SJCRH30 (cell line): ENCODE data around the gene LCN10. TPM values are rescaled to one million over a fixed set of nuclear protein-coding genes. Genes with fewer than 3 reads are reported as not detected.
"Not testable (repeated sequence)": the region's sequence is repeated elsewhere in the genome, so short reads cannot be mapped to it uniquely, and the experiment has no call there.

Experiments used
- DNase-seq, 2 experiments: peaks; one replicate each; pipeline ENCODE4 v3.0.0-alpha.2; 2015 to 2020
- H3K27ac ChIP-seq: fragments of 250-450 bp; sonication (Bioruptor Pico); 2 replicates; pipeline ENCODE4 v1.5.1; 2020; ENCODE audit warnings: mild to moderate bottlenecking, moderate library complexity
- H3K27me3 ChIP-seq: fragments of 250-450 bp; sonication (Bioruptor Pico); 2 replicates; pipeline ENCODE4 v1.5.1; 2020; ENCODE audit warnings: mild to moderate bottlenecking, moderate library complexity
- H3K36me3 ChIP-seq: fragments of 250-450 bp; sonication (Bioruptor Pico); 2 replicates; pipeline ENCODE4 v1.5.1; 2020; ENCODE audit warnings: mild to moderate bottlenecking, moderate library complexity
- H3K4me1 ChIP-seq: fragments of 250-450 bp; sonication (Bioruptor Pico); 2 replicates; pipeline ENCODE4 v1.5.1; 2020; ENCODE audit warnings: mild to moderate bottlenecking, moderate library complexity
- H3K4me3 ChIP-seq: fragments of 250-450 bp; sonication (Bioruptor Pico); 2 replicates; pipeline ENCODE4 v1.5.1; 2020; ENCODE audit warnings: mild to moderate bottlenecking, moderate library complexity
- H3K9me3 ChIP-seq: fragments of 250-450 bp; sonication (Bioruptor Pico); replicated peaks from 2 replicates; pipeline ENCODE4 v1.5.1; 2020; ENCODE audit warnings: mild to moderate bottlenecking, moderate library complexity
- total RNA-seq: library from RNA; depleted of rRNA; stranded (reverse); fragments of >200 nt; shearing (Covaris generic); gene quantifications from 2 replicates; pipeline ENCODE4 v1.2.3, GENCODE V29; 2014

The LCN10 gene
- total RNA-seq, 1 experiment from 2014 or later = not detected

DNA sequence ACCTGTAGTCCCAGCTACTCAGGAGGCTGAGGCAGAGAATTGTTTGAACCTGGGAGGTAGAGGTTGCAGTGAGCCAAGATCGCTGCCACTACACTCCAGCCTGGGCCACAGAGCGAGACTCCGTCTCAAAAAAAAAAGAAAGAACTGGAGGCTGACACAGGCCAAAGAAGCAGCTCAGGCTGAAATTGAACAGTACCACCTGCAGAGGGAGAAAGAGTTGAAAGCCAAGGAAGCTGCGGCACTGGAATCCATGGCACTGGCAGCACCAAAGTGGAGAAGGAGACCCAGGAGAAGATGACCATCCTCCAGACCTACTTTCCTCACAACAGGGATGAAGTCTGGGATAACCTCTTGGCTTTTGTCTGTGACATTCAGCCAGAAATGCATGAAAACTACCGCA lies 37.1 kb upstream of the LCN10 start:
- Histone ChIP-seq H3K4me1 (peaks cover 3% of the 10 kb centered on the region; the same call in 1 of the 2 replicates), H3K9me3 (no peaks in the 10 kb centered on the region; the same call in 1 of the 2 replicates), H3K27ac (no peak overlapping the region), H3K27me3 (peaks cover 29% of the 10 kb centered on the region), H3K36me3 (no peaks in the 10 kb centered on the region), H3K4me3 (no peak overlapping the region)
- no peak for DNase-seq

DNA sequence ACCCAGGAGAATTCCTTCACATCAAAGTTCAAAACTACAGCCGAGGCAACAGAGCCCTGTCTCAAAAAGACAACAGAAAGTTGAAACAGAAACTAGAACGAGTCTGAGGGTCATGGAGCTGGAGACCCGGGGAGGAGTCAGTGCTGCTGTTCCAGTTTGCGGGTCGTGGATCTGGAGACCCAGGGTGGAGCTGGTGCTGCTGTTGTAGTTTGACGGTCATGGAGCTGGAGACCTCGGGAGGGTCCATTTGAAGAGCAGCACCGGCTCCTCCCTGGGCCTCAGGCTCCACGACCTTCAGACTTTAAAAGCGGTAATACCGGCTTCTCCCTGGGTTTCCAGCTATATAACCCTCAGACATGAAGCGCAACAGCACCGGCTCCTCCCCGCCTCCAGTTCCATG lies 34.6 kb upstream of the LCN10 start:
- no peak for DNase-seq
- H3K36me3 ChIP-seq = no peaks in the 10 kb centered on the region
- H3K27me3 ChIP-seq = peaks cover 26% of the 10 kb centered on the region
- peaks cover 12% of the 10 kb centered on the region; the same call in 1 of the 2 replicates for H3K9me3 ChIP-seq
- no peaks in the 10 kb centered on the region for H3K4me1 ChIP-seq
- no peak overlapping the region for H3K27ac ChIP-seq
- no peak overlapping the region for H3K4me3 ChIP-seq

DNA sequence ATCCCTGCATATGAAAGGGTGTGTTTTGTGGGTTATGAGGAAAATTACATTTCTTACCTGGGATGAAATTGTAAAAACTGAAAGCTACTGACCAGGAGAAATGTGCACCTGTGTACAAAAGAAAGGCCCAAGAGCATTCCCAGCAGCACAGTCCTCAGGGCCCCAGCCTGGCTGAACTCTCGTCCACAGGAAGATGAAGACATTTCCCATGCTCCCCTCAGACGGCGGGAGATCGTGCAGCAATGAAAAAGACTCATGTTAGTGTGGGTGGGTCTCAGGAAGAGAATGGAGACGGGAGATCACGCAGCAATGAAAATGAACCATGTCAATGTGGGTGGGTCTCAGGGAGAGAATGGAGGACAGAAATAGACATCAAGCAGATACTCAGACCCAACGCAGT lies 34.2 kb upstream of the LCN10 start:
- Histone ChIP-seq H3K9me3 (peaks cover 12% of the 10 kb centered on the region; the same call in 1 of the 2 replicates), H3K4me1 (no peaks in the 10 kb centered on the region), H3K27me3 (peaks cover 26% of the 10 kb centered on the region), H3K36me3 (no peaks in the 10 kb centered on the region), H3K27ac (no peak overlapping the region), H3K4me3 (no peak overlapping the region)
- DNase-seq = no peak

DNA sequence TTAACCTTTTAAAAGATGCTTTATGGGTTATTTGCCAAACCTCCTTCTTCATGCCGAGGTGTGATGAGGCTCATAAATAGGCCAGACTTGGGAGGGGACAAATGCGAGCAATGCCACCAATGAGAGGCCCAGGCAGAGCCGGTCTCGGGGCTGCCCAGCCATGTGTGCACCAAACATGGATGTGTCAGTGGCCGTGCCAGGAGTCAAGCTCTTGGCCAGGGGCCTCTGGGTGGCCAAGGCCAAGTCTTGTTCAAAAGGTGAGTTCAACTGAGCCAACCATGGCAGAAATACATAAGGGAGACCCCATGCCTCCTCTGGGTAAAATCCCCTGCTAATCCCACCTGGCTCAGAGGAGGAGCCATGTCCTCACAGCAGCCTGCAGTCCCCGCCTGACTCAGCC lies 32.5 kb upstream of the LCN10 start:
- Histone ChIP-seq H3K27me3 (peaks cover 17% of the 10 kb centered on the region), H3K27ac (no peak overlapping the region), H3K36me3 (no peaks in the 10 kb centered on the region), H3K4me3 (no peak overlapping the region), H3K4me1 (no peaks in the 10 kb centered on the region), H3K9me3 (peaks cover 12% of the 10 kb centered on the region; the same call in 1 of the 2 replicates)
- DNase-seq = no peak

DNA sequence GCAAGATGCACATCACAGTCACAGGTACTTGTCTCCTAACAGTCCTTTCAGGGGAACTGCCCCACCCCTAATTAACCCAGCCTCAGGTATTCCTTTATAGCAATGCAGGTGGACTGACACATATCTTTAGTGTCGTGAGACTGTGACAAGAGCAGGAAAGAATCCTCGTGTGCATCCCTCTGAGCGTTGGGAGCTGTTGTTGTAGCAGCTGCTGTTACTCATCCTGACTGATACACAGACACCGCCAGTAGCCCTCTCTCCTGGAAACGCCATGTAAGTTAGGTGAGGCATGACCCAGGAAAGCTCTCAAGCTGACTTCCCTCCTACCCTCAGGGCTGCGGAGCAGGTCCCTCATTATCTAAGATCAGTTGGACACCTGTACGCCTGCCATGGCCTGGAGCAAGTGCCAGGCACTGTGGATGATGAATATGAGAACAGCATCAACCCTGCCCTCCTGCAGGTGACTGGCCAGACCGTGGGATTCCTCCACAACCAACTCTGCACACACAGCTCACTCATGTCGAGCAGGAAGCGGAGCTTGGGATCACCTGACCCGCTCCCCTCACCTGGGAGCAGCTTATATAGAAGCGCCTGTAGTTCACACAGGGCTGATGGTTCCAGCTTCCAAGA lies 31.8 kb upstream of the LCN10 start:
- no peak for DNase-seq
- peaks cover 12% of the 10 kb centered on the region for H3K27me3 ChIP-seq
- no peak overlapping the region for H3K27ac ChIP-seq
- H3K4me1 ChIP-seq = no peaks in the 10 kb centered on the region
- no peak overlapping the region for H3K4me3 ChIP-seq
- H3K9me3 ChIP-seq = peaks cover 12% of the 10 kb centered on the region; the same call in 1 of the 2 replicates
- no peaks in the 10 kb centered on the region for H3K36me3 ChIP-seq

DNA sequence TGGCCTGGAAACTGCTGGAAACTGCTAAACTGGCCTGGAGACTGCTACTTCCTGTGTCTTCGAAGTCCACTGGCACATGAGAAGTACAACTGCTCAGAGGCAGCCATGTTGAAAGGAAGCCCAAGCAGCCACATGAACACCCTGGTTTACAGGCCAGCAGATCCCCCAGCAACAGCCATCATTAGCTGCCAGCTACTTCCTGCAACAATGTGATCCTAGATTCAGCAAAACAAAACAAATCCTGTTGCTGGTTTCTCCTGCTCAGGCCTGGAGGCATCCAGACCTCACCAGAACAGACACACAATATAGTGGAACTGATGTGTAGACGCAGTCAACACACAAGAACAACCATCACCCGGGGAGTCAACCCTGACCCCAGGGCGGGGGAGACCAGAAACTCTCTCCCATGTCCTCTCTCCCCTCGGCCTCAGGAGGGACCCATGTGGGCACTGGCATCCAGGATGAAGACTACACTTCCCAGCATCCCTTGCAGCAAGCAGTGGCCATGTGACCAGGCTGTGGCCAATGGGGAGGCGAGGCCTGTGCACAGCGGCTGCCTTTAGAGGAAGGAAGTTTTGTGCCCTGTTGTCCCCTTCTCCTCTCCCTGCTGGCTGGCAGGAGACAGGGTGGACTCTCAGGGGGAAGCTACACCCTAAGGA lies 30.8 kb upstream of the LCN10 start:
- Histone ChIP-seq H3K36me3 (no peaks in the 10 kb centered on the region), H3K27ac (no peak overlapping the region), H3K27me3 (peaks cover 8% of the 10 kb centered on the region), H3K4me3 (no peak overlapping the region), H3K9me3 (peaks cover 12% of the 10 kb centered on the region; the same call in 1 of the 2 replicates), H3K4me1 (no peaks in the 10 kb centered on the region)
- peak; percentile 69 to 71 for DNase-seq

DNA sequence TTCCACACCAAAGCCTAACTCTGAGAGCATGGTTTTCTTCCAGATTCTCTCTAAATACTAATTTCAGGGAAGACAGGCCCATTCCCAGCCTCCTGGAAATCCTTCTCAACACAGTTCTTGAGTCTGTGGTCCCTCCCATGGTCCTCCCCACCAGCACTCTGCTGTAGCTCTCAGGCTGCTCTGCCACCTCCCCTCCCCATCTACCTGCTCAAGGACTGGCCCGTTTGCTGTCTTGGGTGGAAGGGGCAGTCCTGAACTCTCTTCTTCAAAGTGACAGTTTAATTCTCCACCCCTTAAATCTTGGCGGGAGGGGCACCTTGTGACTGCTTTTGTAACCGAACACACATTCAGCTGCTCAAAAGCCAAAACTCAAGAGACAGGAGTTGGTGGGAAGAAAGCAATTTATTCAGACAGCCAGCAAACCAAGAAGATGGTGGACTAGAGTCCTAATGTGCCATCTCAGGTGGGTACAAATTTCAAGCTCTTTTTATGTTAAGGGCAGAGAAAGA lies 29.2 kb upstream of the LCN10 start:
- Histone ChIP-seq H3K36me3 (no peaks in the 10 kb centered on the region), H3K27me3 (no peaks in the 10 kb centered on the region; the same call in 1 of the 2 replicates), H3K27ac (no peak overlapping the region), H3K4me3 (no peak overlapping the region), H3K9me3 (peaks cover 12% of the 10 kb centered on the region; the same call in 1 of the 2 replicates), H3K4me1 (no peaks in the 10 kb centered on the region)
- DNase-seq = no peak

DNA sequence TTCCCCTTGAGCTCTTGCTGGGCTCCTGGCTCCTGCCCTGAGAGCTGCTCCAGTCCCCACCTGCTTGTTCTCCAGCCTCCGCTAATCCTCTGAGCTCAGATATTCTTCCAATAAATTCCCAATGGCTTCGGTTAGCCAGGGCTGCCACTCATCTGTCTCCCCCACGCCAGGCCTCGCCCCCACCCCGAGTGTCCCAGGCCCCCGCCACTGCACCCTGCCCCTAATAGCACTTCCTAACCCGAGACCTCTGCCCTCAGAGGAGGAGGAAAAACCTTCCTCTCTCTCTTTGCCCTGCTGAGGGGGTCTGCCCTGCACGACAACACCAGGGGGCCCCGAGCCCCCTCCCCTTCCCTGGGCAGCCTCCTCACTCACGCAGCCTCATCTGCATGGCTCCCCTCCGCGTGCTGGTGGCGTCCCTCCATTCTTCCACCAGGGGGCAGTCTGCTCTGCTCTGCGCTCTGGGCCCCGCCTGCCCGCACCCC lies 27.0 kb upstream of the LCN10 start:
- Histone ChIP-seq H3K27ac (no peak overlapping the region), H3K4me1 (no peaks in the 10 kb centered on the region), H3K9me3 (peaks cover 12% of the 10 kb centered on the region; the same call in 1 of the 2 replicates), H3K4me3 (no peak overlapping the region), H3K27me3 (no peaks in the 10 kb centered on the region; the same call in 1 of the 2 replicates), H3K36me3 (no peaks in the 10 kb centered on the region)
- DNase-seq = no peak

DNA sequence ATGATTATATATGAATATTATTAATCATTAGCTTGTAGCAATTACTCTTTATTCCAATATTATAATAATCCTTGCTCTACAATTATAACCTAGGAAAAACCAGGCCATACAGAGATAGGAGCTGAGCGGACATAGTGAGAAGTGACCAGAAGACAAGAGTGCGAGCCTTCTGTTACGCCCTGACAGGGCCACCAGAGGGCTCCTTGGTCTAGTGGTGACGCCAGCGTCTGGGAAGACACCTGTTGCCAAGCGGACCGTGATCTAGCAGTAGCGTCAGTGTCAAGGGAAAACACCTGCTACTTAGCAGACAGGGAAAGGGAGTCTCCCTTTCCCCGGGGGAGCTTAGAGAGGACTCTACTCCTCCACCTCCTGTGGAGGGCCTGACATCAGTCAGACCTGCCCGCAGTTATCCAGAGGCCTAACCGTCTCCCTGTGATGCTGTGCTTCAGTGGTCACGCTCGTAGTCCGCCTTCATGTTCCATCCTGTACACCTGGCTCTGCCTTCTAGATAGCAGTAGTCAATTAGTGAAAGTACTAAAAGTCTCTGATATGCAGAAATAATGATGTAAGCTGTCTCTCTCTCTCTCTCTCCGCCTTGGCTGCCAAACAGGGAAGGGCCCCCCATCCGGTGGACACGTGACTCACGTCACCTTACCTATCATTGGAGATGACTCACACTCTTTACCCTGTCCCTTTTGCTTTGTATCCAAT lies 23.8 kb upstream of the LCN10 start:
- H3K9me3 ChIP-seq, H3K27ac ChIP-seq, H3K36me3 ChIP-seq, H3K4me1 ChIP-seq, H3K4me3 ChIP-seq: not testable (repeated sequence)
- peak; percentile 59 to 63 for DNase-seq
- peaks cover 14% of the 10 kb centered on the region for H3K27me3 ChIP-seq

DNA sequence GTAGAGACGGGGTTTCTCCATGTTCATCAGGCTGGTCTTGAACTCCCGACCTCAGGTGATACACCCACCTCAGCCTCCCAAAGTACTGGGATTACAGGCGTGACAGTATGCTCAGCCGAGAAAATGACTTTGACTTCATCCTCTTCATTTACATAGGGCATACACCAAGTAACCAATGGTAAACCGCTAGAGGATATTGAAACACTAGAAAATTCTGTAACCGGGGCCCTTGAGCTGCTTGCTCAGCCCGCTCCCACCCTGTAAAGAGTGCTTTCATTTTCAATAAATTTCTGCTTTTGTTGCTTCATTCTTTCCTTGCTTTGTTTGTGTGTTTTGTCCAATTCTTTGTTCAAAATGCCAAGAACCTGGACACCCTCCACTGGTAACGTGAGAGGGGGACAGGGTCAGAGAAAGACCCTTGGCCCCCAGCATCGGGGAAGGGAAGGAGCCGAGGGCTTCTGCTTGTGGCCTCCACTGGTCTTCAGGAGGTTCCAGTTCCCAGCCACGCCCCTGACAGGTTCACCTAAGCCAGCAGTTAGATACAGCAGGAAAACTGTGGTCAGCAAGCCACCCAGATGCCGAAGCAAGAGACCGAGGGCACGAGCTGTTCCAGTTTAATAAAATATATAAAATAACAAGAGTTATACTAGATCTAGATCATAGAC lies 23.1 kb upstream of the LCN10 start:
- not testable (repeated sequence) for H3K27ac ChIP-seq, H3K9me3 ChIP-seq, H3K4me3 ChIP-seq, DNase-seq, H3K36me3 ChIP-seq, H3K4me1 ChIP-seq
- H3K27me3 ChIP-seq = peaks cover 14% of the 10 kb centered on the region

DNA sequence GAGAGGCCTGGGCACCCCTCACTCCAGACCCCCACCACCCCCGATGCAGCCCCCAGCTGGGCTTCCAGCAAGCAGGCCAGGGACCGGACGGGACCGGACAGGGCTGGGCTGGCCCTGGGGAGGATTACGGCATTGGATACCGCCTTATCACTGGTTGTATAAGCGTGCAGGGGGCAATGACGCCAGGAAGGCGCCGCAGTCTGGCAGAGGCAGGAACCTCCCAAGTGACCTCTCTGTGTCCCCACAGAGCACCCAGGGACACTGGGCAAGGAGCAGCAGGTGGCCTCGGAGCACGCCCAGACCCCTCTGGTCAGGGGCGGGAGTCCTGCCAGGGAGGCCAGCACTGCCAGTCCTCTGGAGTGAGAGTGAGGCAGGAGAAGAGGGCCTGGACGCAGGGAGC lies 22.3 kb upstream of the LCN10 start:
- no peak for DNase-seq
- H3K36me3 ChIP-seq = no peaks in the 10 kb centered on the region
- peaks cover 18% of the 10 kb centered on the region for H3K27me3 ChIP-seq
- no peaks in the 10 kb centered on the region for H3K4me1 ChIP-seq
- no peaks in the 10 kb centered on the region for H3K9me3 ChIP-seq
- H3K27ac ChIP-seq = no peak overlapping the region
- H3K4me3 ChIP-seq = no peak overlapping the region

DNA sequence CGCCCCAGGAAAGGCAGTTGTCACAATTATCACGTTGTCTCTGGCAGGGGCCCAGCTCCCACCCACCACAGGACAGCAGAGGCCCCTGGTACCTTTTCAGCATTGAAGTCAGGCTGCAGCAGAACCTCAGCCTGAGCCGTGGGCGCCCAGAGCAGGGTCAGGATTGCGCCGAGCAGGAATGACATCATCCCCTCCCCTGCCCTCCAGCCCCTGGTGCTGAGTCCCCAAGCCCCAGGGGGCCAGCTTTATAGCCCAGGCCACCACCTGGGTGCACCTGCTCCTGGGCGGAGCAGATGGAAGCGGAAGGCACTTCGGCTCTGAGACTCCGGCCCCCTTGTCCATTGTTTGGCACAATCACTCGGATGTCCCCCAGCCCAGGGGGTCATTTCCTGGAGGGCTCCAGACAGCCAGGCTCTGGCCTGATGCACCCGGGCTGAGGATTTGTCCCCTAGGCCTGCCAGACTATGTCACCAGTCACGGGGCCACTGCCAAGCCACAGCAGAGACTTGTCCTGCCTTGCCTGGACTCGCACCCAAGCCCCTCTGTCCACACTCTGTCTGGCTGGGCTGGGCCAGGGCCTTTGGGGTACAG lies 21.7 kb upstream of the LCN10 start, which contains the start of gene LCN15:
Gene LCN15, minus strand, starts transcription at position 218 of the 591 bp plus-strand sequence. Its CDS starts 30 bp downstream, at position 188.
- Histone ChIP-seq H3K4me1 (no peaks in the 10 kb centered on the region), H3K36me3 (no peaks in the 10 kb centered on the region), H3K27me3 (peaks cover 19% of the 10 kb centered on the region), H3K9me3 (no peaks in the 10 kb centered on the region), H3K4me3 (no peak within 1 kb of the TSS), H3K27ac (no peak within 1 kb of the TSS)
- no peak for DNase-seq

DNA sequence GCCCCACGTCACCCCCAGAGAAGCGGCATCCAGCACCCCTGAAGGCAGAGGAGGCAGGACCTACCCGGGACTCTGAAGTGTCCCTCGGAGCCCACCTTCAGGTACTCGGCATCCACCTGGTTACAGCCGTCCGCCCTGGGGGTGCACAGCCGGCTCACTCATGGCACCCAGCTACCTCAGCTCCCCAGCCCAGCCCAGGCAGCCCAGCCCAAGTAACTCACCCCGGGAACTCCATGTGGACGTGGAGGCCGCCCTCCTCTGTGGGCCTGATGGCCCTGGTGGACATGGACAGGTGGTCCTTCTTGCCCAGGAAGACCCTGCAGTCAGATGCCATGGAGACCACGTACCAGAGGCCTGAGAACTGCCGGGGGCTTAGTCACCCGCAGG lies 20.9 kb upstream of the LCN10 start:
- Histone ChIP-seq H3K36me3 (no peaks in the 10 kb centered on the region), H3K4me1 (no peaks in the 10 kb centered on the region), H3K27ac (no peak overlapping the region), H3K9me3 (no peaks in the 10 kb centered on the region), H3K27me3 (peaks cover 19% of the 10 kb centered on the region), H3K4me3 (no peak overlapping the region)
- no peak for DNase-seq
